ENCODE data around the gene STARD5.

- TF ChIP-seq EZH2 (IDR thresholded peaks at IDR 0.05; ENCODE audit: low read depth, unreplicated experiment) (no peak), JUNB (IDR thresholded peaks at IDR 0.05; ENCODE audit: unreplicated experiment) (no peak), CTCF (conservative IDR thresholded peaks at IDR 0.05; ENCODE audit: low read depth in 2 of 2) (no peak), ZNF331 (CRISPR knock-in tag; IDR thresholded peaks at IDR 0.05; ENCODE audit: low read depth) (no peak), ZNF114 (CRISPR knock-in tag; IDR thresholded peaks at IDR 0.05) (no peak), EZH2phosphoT487 (IDR thresholded peaks at IDR 0.05; ENCODE audit: unreplicated experiment) (no peak), REST (IDR thresholded peaks at IDR 0.05; ENCODE audit: unreplicated experiment) (no peak), POLR2AphosphoS5 (IDR thresholded peaks at IDR 0.05; ENCODE audit: low read depth) (no peak), CREB1 (CRISPR knock-in tag; IDR thresholded peaks at IDR 0.05; ENCODE audit: low read depth) (no peak)
These were observed 34.3 kb upstream of the STARD5 start for GRCh38 chr15:81358248-81358647.

All from GM23338 (cell line).